ENCODE measurements around the gene RORB.

- TF ChIP-seq CTCF (IDR thresholded peaks at IDR 0.05) (no peak), POLR2A (IDR thresholded peaks at IDR 0.05) (no peak)
Measured at GRCh38 chr9:74533253-74533652, 36.1 kb downstream of the RORB start.
